AG09309 (cell line): ENCODE data around the gene SMIM30.

ENCODE experiments used
- DNase-seq: peaks from one replicate; pipeline ENCODE4 v3.0.0-alpha.2; 2010; ENCODE audit warnings: low read depth
- H3K4me3 ChIP-seq: 2 replicates; pipeline ENCODE4 v1.5.1; 2011; ENCODE audit warnings: mild to moderate bottlenecking, low read depth, low read length, moderate library complexity; ENCODE audit not compliant: control insufficient read depth
- CTCF ChIP-seq: IDR thresholded peaks from 2 replicates; pipeline ENCODE4 v1.5.1; 2011; ENCODE audit warnings: mild to moderate bottlenecking, low read depth, low read length, inconsistent platforms; ENCODE audit not compliant: insufficient read depth, control insufficient read depth; ENCODE audit errors: missing control alignments

SMIM30 gene

GRCh38 chr7:113083132-113083815, 35.1 kb downstream of the SMIM30 start:
- DNase-seq, result no peak
- TF ChIP-seq CTCF, result no peak
- no peak overlapping the region for H3K4me3 ChIP-seq

- no peak overlapping the region for H3K4me3 ChIP-seq
- TF ChIP-seq CTCF, result no peak
- DNase-seq, result no peak
Observed at GRCh38 chr7:113078331-113078730, 40.0 kb downstream of the SMIM30 start.

- DNase-seq, result no peak
- no peak overlapping the region for H3K4me3 ChIP-seq
- TF ChIP-seq CTCF, result no peak
Observed at GRCh38 chr7:113076703-113077102, 41.7 kb downstream of the SMIM30 start.

- TF ChIP-seq CTCF, result no peak
- DNase-seq, result no peak
Observed at GRCh38 chr7:113071465-113071864, 46.9 kb downstream of the SMIM30 start.

More at GRCh38 chr7:113071465-113071864, 46.9 kb downstream of the SMIM30 start:
- no peak overlapping the region for H3K4me3 ChIP-seq
